GM19023 (cell line): ENCODE data around the gene NNT.
A peak's percentile ranks its signal among the peaks of the same experiment; 100 is the strongest.
"Not testable (repeated sequence)": the region's sequence is repeated elsewhere in the genome, so short reads cannot be mapped to it uniquely, and the experiment has no call there.

ENCODE experiments used
- ATAC-seq: cut with Tn5 transposase; IDR thresholded peaks from one replicate; pipeline ENCODE4 v1.9.1; 2021; ENCODE audit warnings: mild to moderate bottlenecking, moderate library complexity; ENCODE audit not compliant: unreplicated experiment

The NNT gene

GRCh38 chr5:43602461-43603343, at the start of gene NNT:
Gene NNT, plus strand, starts transcription at chr5:43603180. Its CDS starts 6,016 bp downstream, at chr5:43609196.
- peak; percentile 82 for ATAC-seq

- ATAC-seq, result no peak
Observed at GRCh38 chr5:43553381-43553780, 49.6 kb upstream of the NNT start.

DNA sequence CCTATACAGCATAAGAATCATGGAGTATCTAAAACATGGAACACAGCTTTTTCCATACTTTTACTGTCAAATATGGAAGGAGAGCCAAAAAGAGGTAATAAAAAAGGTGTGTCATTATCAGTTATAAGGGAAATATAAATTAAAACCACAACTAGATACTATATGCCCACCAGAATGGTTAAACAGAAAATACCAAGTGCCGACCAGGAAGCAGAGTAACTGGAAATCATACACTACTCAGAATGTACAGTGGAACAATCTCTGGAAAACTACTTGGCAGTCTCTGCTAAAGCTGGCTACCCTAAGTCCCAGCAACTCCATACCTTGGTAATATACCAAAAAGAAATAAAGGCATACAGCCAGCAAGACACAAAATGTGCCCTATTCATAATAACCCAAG, 48.5 kb upstream of the NNT start:
- ATAC-seq, result no peak

DNA sequence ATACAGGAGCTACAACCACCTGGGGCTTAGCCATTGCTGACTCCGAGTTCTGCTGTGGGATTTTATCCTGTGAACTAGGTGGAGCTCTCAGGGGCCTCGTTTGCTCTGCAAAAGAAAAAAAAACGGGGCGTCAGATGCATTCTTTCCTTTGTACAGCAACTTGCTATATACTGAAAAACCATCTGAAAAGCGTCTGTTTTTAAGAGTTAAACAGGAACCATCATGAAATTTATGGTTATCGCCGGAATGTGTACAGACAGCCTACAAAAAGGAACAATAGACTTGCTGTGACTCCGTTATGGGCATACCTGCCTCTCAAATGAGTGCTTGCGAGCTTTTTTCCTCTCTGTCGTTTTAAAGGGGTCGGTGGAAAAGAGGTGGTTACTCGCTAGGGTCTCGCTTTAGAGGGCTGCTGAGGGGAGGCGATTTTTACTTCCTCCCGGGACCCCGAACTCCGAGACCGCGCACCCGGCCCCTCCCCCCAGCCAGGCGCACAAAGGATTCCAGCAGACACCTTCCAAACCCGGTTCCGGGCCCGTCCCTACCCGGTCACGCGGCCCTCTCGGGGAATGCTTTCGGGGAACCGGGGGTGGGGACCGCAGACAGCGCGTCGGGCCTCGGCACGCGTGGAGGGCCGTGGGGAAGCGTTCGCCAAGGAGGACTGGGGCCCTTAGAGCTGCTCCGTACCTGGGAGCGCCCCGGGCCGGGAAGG, 46.9 kb upstream of the NNT start:
- ATAC-seq, result no peak

DNA sequence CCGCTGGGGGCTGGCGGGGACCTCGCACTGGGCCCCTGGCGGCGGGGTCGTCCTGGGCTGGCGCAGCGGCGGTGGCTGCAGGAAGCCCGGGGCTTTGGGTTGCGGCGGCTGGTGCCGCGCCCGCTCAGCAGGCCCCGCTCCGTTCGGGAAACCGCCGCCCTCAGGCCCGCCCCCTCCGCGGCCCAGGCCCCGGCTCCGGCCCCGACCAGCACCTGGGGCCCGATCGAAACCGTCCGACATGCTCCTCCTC, 46.4 kb upstream of the NNT start:
- peak; percentile 95 for ATAC-seq

GRCh38 chr5:43556857-43557542, 46.0 kb upstream of the NNT start, which contains the start of gene PAIP1:
Gene PAIP1, minus strand, starts transcription at chr5:43557077. Its CDS starts 231 bp downstream, at chr5:43556846.
- ATAC-seq, result peak; percentile 70

- ATAC-seq, result no peak
Observed at GRCh38 chr5:43560128-43560527, 42.9 kb upstream of the NNT start.

DNA sequence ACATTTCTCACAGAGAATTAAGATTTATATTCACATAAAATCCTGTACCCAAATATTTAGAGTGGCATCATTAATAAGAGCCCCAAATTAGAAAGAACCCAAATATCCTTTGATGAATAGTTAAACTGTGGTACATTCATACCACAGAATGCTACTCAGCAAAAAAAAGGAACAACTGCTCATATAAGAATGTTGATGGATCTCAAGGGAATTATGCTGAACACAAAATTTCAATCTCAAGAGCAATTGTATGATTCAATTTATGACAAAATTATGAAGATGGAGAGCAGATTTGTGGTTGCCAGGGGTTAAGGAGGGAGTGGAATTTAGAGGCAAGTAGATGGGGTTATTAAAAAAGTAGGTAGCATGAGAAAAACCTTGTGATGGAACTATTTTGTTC, 41.6 kb upstream of the NNT start:
- no peak for ATAC-seq

GRCh38 chr5:43563321-43563720, 39.7 kb upstream of the NNT start:
- ATAC-seq, result no peak

DNA sequence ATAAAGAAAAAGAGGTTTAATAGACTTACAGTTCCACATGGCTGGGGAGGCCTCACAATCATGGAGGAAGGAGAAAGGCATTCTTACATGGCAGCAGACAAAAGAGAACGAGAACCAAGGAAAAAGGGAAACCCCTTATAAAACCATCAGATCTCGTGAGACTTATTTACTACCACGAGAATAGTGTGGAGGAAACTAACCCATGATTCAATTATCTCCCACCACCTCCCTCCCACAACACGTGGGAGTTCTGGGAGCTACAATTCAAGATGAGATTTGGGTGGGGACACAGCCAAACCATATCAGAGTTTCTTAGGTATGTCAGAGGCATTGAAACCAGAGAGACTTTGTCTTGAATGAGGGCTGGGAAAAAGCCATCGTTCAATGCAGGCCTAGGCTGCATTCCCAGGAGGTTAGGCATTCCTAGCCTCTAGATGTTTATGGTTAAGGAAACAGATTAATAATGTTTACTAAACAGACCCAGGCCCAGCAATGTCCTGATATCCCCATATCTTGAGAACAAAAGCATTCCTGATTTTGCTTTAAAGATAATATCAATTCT, 38.6 kb upstream of the NNT start:
- no peak for ATAC-seq

GRCh38 chr5:43565043-43565442, 37.9 kb upstream of the NNT start:
- ATAC-seq, result no peak

DNA sequence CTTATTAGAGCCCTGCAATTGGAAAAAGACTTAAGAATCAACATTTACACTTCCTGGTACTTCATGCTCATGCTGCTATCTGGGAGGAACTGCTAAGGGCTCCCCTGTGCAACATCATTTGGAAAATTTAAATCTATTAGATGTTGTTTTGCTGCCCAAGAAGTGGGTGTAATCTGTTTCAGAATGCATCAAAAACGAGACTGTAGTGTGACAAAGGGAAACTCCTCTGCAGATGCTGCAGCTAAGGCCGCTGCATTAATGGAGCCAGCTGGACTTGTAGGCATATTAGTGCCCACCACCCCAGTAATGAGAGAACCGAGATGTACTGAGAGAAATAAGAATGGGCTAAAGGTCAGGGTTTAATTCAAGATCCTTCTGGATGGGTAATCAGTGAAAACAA, 35.0 kb upstream of the NNT start:
- ATAC-seq, result no peak

DNA sequence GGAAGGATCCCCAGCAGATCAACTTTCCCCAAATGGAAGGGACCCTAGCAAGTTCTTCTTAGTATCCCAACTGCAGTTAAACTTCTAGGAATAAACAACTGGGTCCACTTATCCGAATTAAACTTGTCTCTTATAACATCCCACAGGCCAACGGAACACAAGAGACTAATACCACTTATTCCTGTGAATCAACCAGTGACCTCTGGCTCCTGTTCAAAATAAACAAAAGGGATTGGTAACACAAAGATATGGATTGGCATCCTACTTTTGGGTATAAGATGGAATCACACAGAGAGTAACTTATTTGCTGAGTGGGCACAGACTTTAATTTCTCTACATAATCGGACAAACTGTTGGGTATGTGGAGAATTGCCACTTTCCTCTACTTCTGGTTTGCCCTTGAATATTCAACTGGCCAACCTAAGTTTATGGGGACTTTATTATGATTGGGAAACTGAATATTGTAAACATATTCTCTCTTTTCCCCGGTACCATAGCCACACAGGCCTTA, 33.7 kb upstream of the NNT start:
- no peak for ATAC-seq

- no peak for ATAC-seq
Observed at GRCh38 chr5:43570450-43571158, 32.4 kb upstream of the NNT start.

DNA sequence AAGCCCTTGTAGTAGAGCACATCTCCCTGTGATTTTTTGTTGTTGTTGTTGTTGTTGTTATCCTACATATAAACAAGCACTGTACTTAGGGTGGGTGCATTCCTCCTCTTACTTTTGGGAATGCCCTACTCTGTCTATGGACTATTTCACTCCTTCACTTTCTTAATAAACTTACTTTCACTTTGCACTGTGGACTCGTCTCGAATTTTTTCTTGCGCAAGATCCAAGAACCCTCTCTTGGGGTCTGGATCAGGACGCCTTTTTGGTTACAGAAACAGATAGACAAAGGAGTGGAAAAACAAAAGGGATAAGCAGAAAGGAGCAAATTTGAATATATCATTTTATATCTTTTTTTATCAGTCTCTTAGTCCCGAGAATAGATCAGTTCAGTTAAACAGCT, 31.7 kb upstream of the NNT start:
- no peak for ATAC-seq

DNA sequence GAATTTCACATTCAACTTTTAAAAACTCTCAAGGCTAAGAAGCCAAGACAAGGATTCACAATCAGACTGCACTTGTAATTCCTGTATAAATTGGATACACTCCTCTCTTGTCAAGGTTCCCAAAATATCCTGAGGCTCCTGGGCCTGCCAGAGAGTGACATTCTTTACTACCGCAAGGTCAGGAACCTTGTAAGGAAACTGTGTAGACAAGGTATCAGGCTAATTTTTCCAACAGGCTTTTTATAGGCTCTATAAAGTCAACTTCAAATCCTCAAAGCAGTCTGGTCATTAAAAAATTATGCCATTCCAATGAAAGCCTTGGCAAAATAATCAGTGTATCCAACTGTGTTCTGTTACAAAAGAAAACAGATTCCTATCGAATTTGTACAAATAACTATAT, 30.6 kb upstream of the NNT start:
- no peak for ATAC-seq

- ATAC-seq, result no peak
Observed at GRCh38 chr5:43573058-43573457, 29.9 kb upstream of the NNT start.

GRCh38 chr5:43580402-43581210, 22.4 kb upstream of the NNT start:
- not testable (repeated sequence) for ATAC-seq

DNA sequence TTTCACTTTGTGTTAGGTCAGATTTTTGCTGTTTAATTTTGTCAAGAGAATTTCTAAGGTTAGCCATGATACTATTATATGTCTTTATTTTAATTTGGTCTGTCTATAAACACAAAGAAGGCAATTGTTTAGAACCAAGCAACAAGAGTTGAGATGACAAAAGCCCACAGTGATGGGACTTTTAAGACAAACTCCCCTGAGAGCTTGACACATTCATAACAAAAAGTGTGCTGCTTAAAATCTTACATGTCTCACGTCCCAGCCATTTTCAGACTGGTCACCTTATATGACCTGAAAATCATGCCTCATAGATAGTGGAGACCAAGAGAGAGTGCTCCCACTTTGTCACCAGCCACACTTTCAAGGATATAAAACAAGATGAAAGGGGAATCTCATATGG, 21.6 kb upstream of the NNT start:
- peak; percentile 54 for ATAC-seq
